Ovary (tissue), 9 donors: ENCODE measurements around the gene FBLN2. TPM values are rescaled to one million over a fixed set of nuclear protein-coding genes. Genes with fewer than 3 reads are reported as not detected.

Source experiments
- DNase-seq, 5 donors: peaks; one replicate each; pipeline ENCODE4 v3.0.0-alpha.2; 2019 to 2020
- H3K27ac ChIP-seq, 2 donors: fragments of 200-600 bp; one replicate each; pipeline versions ENCODE4 v1.5.1 to v1.8.0; 2019 to 2022
- H3K27me3 ChIP-seq: fragments of 200-600 bp; one replicate; pipeline ENCODE4 v1.8.0; 2022
- H3K36me3 ChIP-seq: fragments of 200-600 bp; sonication (generic); one replicate; pipeline ENCODE4 v1.5.1; 2019
- H3K4me1 ChIP-seq: one replicate; pipeline ENCODE4 v1.8.1; 2013; ENCODE audit warnings: mild to moderate bottlenecking, moderate library complexity; ENCODE audit not compliant: insufficient read depth
- H3K4me3 ChIP-seq: fragments of 200-600 bp; sonication (generic); one replicate; pipeline ENCODE4 v1.5.1; 2017
- H3K9me3 ChIP-seq, 2 donors: fragments of 200-600 bp in 1 of 2; sonication (generic) in 1 of 2; one replicate each; pipeline versions ENCODE4 v1.5.1 to v1.8.1; 2013 to 2019; ENCODE audit warnings: mild to moderate bottlenecking in 1 of 2, moderate library complexity in 1 of 2
- CTCF ChIP-seq, 3 donors: fragments of 450-650 bp in 2 of 3; fragments of 200-600 bp in 1 of 3; IDR thresholded peaks; one replicate each; pipeline versions ENCODE4 v1.5.1 to v1.8.0; 2016 to 2022; ENCODE audit warnings: antibody characterized with exemption in 3 of 3, mild to moderate bottlenecking in 1 of 3
- EP300 ChIP-seq: sonication (generic); formaldehyde crosslinking; IDR thresholded peaks from one replicate; pipeline ENCODE4 v1.6.1; 2017; ENCODE audit warnings: antibody characterized with exemption
- POLR2A ChIP-seq: fragments of 450-650 bp; IDR thresholded peaks from one replicate; pipeline ENCODE4 v1.6.1; 2017; ENCODE audit warnings: antibody characterized with exemption, mild to moderate bottlenecking, moderate library complexity
- WGBS, 3 donors: extraction: QIAGEN DNeasy Blood & Tissue Kit in 1 of 3; methylation state at CpG; one replicate each; pipeline versions ENCODE4 v1.1.5 to v1.1.7; 2013 to 2017; 5-methylcytosine and 5-hydroxymethylcytosine counted together
- intact Hi-C, 4 donors: fragments of 100-400 bp; cut with DNase I; formaldehyde crosslinking; loops; one replicate each; pipeline versions ENCODE4 v1.11.0 to v1.15.1; 2022 to 2023
- polyA plus RNA-seq, 2 donors: library from polyadenylated mRNA; stranded (reverse); fragments of 200-250 nt in 1 of 2; fragments of 350-450 nt in 1 of 2; fragmentation: Illumina TruSeq in 1 of 2; extraction: RNeasy Lipid Tissue Mini Kit (QIAGEN cat#74804) in 1 of 2; gene quantifications; one replicate each; pipeline ENCODE4 v1.2.3, GENCODE V29; 2013 to 2014
- total RNA-seq, 7 donors: library from RNA; depleted of rRNA in 2 of 7; stranded (reverse); fragments of >200 nt in 2 of 7; fragmentation: NEBNext Ultra II Directional in 3 of 7; extraction: Animal tissue kit (Norgen Biotek cat#: 25700) in 3 of 7; gene quantifications; one replicate each; pipeline versions ENCODE4 v1.1.0 to v1.2.4, GENCODE V29; 2016 to 2023
- donor health status: DM: no; HTN: no; CAD: no; lungs with moderate emphysema.
- donor health status: DM: no; HTN: no; CAD: no.
- donor health status: Bipolar disorder and iron deficiency.
- donor health status: DM: yes; HTN: yes; CAD: no.
- donor health status: DM: no; HTN: no; CAD: no.
- donor health status: DM: yes; HTN: yes; CAD: no.

FBLN2 gene
- total and polyA plus RNA-seq, 9 donors = 4.0 to 18.2 (median 8.1) TPM

GRCh38 chr3:13588993-13589392, 40.1 kb downstream of the FBLN2 start:
- Histone ChIP-seq H3K4me1 (no peaks in the 10 kb centered on the region), H3K27me3 (no peaks in the 10 kb centered on the region), H3K36me3 (no peaks in the 10 kb centered on the region), H3K27ac (no peak overlapping the region), H3K9me3 (no peaks in the 10 kb centered on the region), H3K4me3 (no peak overlapping the region)
- DNase-seq = no peak
- no peak for TF ChIP-seq CTCF (IDR thresholded peaks at IDR 0.05)
- TF ChIP-seq EP300 = no peak
- intact Hi-C loops = no loop called here
- 84 to 93% (median 89%) methylated on average over 4 of the region's 4 CpGs for WGBS, 3 donors

GRCh38 chr3:13590841-13591520, 42.1 kb downstream of the FBLN2 start:
- Histone ChIP-seq H3K27me3 (no peaks in the 10 kb centered on the region), H3K27ac (no peak overlapping the region), H3K4me1 (no peaks in the 10 kb centered on the region), H3K36me3 (no peaks in the 10 kb centered on the region), H3K4me3 (no peak overlapping the region), H3K9me3 (no peaks in the 10 kb centered on the region)
- no peak for TF ChIP-seq EP300
- no peak for TF ChIP-seq CTCF (IDR thresholded peaks at IDR 0.05)
- no peak for TF ChIP-seq POLR2A
- 91 to 96% (median 95%) methylated on average over 3 of the region's 3 CpGs for WGBS, 3 donors
- intact Hi-C loops = no loop called here
- no peak for DNase-seq

GRCh38 chr3:13593615-13594014, 44.7 kb downstream of the FBLN2 start:
- Histone ChIP-seq H3K4me1 (no peaks in the 10 kb centered on the region), H3K9me3 (no peaks in the 10 kb centered on the region), H3K27me3 (no peaks in the 10 kb centered on the region), H3K27ac (no peak overlapping the region), H3K4me3 (no peak overlapping the region), H3K36me3 (no peaks in the 10 kb centered on the region)
- DNase-seq = no peak
- intact Hi-C loops = no loop called here
- TF ChIP-seq CTCF (IDR thresholded peaks at IDR 0.05) = no peak
- no peak for TF ChIP-seq POLR2A
- no peak for TF ChIP-seq EP300
- 89 to 97% (median 93%) methylated on average over 10 of the region's 10 CpGs for WGBS, 3 donors

GRCh38 chr3:13594146-13594545, 45.2 kb downstream of the FBLN2 start:
- Histone ChIP-seq H3K9me3 (no peaks in the 10 kb centered on the region), H3K27me3 (no peaks in the 10 kb centered on the region), H3K36me3 (no peaks in the 10 kb centered on the region), H3K4me1 (no peaks in the 10 kb centered on the region), H3K27ac (no peak overlapping the region), H3K4me3 (no peak overlapping the region)
- WGBS, 3 donors = 84 to 92% (median 84%) methylated on average over 8 of the region's 8 CpGs
- intact Hi-C loops = no loop called here
- no peak for DNase-seq
- TF ChIP-seq POLR2A (no peak), CTCF (IDR thresholded peaks at IDR 0.05) (no peak), EP300 (no peak)
